Measurements from ENCODE around the gene CNIH1. TPM values are rescaled to one million over a fixed set of nuclear protein-coding genes. Genes with fewer than 3 reads are reported as not detected.
A peak's percentile ranks its signal among the peaks of the same experiment; 100 is the strongest.

CNIH1 gene
- total and polyA plus RNA-seq, 2 of the 13 experiments (the other 11 are each of a cell fraction or from before 2014, with no cell fraction given): 166 to 421 TPM

DNA sequence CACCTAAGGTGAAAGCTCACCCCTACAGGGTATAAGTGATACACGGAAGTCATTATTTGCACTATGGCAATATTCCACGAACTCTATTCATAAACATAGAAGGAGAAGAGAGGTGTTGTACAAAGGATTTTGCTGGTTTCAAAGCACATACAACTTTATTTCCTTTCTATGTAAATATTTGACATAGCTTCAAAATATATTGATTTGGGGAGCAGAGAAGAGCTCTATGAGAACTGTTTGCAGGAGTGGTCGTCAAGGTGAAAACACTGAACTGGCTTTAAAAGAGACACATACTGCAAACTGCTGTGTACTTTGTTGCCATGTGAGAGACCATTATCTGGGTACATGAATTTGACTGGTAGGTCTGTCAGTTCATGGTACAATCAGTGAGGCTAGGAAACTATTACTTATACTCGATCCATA, 16.7 kb downstream of the CNIH1 start (continued):
- no peak for TF ChIP-seq ZNF484 (CRISPR knock-in tag; IDR thresholded peaks at IDR 0.05; ENCODE audit: borderline replicate concordance, low read depth)
- no peak for TF ChIP-seq SIN3B (IDR thresholded peaks at IDR 0.05; ENCODE audit: low read length)
- no peak for TF ChIP-seq SP1 (IDR thresholded peaks at IDR 0.05)
- TF ChIP-seq SP1 (CRISPR knock-in tag; IDR thresholded peaks at IDR 0.05): no peak
- no peak for TF ChIP-seq GTF2F1 (IDR thresholded peaks at IDR 0.05; ENCODE audit: low read length)
- TF ChIP-seq BRD4 (CRISPR knock-in tag; IDR thresholded peaks at IDR 0.05): no peak
- TF ChIP-seq EED (CRISPR knock-in tag; IDR thresholded peaks at IDR 0.05): no peak
- TF ChIP-seq ZNF337 (CRISPR knock-in tag; IDR thresholded peaks at IDR 0.05; ENCODE audit: borderline replicate concordance, low read depth): no peak
- TF ChIP-seq ZNF207 (IDR thresholded peaks at IDR 0.05; ENCODE audit: borderline replicate concordance): no peak
- 0 out of 2 replicates have a peak, but pooled peaks have one; percentile 31 for TF ChIP-seq KAT2B (IDR thresholded peaks at IDR 0.05; ENCODE audit: borderline replicate concordance, low read depth, low read length)
- TF ChIP-seq, protein P1, sequence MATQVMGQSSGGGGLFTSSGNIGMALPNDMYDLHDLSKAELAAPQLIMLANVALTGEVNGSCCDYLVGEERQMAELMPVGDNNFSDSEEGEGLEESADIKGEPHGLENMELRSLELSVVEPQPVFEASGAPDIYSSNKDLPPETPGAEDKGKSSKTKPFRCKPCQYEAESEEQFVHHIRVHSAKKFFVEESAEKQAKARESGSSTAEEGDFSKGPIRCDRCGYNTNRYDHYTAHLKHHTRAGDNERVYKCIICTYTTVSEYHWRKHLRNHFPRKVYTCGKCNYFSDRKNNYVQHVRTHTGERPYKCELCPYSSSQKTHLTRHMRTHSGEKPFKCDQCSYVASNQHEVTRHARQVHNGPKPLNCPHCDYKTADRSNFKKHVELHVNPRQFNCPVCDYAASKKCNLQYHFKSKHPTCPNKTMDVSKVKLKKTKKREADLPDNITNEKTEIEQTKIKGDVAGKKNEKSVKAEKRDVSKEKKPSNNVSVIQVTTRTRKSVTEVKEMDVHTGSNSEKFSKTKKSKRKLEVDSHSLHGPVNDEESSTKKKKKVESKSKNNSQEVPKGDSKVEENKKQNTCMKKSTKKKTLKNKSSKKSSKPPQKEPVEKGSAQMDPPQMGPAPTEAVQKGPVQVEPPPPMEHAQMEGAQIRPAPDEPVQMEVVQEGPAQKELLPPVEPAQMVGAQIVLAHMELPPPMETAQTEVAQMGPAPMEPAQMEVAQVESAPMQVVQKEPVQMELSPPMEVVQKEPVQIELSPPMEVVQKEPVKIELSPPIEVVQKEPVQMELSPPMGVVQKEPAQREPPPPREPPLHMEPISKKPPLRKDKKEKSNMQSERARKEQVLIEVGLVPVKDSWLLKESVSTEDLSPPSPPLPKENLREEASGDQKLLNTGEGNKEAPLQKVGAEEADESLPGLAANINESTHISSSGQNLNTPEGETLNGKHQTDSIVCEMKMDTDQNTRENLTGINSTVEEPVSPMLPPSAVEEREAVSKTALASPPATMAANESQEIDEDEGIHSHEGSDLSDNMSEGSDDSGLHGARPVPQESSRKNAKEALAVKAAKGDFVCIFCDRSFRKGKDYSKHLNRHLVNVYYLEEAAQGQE (IDR thresholded peaks at IDR 0.05; ENCODE audit: borderline replicate concordance in 1 of 2, low read depth in 1 of 2, low read length in 2 of 2): no peak
- no peak for TF ChIP-seq NBN (conservative IDR thresholded peaks at IDR 0.05)
- 0 out of 2 replicates have a peak, but pooled peaks have one; percentile 23 for TF ChIP-seq NR2F2 (IDR thresholded peaks at IDR 0.05; ENCODE audit: borderline replicate concordance, low read depth)
- TF ChIP-seq DMAP1 (CRISPR knock-in tag; IDR thresholded peaks at IDR 0.05): no peak
- TF ChIP-seq XBP1 (CRISPR knock-in tag; IDR thresholded peaks at IDR 0.05): no peak; the same call in 1 of the 2 replicates
- no peak for TF ChIP-seq RORA (CRISPR knock-in tag; IDR thresholded peaks at IDR 0.05)
- no peak for TF ChIP-seq ZNF383 (CRISPR knock-in tag; IDR thresholded peaks at IDR 0.05; ENCODE audit: borderline replicate concordance)
- TF ChIP-seq ZNF333 (CRISPR knock-in tag; IDR thresholded peaks at IDR 0.05; ENCODE audit: borderline replicate concordance): no peak
- TF ChIP-seq, protein P2, sequence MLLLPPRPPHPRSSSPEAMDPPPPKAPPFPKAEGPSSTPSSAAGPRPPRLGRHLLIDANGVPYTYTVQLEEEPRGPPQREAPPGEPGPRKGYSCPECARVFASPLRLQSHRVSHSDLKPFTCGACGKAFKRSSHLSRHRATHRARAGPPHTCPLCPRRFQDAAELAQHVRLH (CRISPR knock-in tag; IDR thresholded peaks at IDR 0.05; ENCODE audit: borderline replicate concordance, low read depth): no peak
- TF ChIP-seq MBNL3 (CRISPR knock-in tag; conservative IDR thresholded peaks at IDR 0.05): no peak
- no peak; the same call in 1 of the 2 replicates for TF ChIP-seq TARDBP (CRISPR knock-in tag; IDR thresholded peaks at IDR 0.05)
- no peak for TF ChIP-seq KDM2A (CRISPR knock-in tag; IDR thresholded peaks at IDR 0.05; ENCODE audit: borderline replicate concordance, low read depth)
- TF ChIP-seq PRPF4 (IDR thresholded peaks at IDR 0.05; ENCODE audit: low read depth, low read length, poor library complexity, severe bottlenecking): no peak
- TF ChIP-seq, protein P3, sequence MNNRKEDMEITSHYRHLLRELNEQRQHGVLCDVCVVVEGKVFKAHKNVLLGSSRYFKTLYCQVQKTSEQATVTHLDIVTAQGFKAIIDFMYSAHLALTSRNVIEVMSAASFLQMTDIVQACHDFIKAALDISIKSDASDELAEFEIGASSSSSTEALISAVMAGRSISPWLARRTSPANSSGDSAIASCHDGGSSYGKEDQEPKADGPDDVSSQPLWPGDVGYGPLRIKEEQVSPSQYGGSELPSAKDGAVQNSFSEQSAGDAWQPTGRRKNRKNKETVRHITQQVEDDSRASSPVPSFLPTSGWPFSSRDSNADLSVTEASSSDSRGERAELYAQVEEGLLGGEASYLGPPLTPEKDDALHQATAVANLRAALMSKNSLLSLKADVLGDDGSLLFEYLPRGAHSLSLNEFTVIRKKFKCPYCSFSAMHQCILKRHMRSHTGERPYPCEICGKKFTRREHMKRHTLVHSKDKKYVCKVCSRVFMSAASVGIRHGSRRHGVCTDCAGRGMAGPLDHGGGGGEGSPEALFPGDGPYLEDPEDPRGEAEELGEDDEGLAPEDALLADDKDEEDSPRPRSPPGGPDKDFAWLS (CRISPR knock-in tag; IDR thresholded peaks at IDR 0.05; ENCODE audit: borderline replicate concordance): no peak
- TF ChIP-seq, protein P4, sequence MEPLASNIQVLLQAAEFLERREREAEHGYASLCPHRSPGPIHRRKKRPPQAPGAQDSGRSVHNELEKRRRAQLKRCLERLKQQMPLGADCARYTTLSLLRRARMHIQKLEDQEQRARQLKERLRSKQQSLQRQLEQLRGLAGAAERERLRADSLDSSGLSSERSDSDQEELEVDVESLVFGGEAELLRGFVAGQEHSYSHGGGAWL (CRISPR knock-in tag; IDR thresholded peaks at IDR 0.05): no peak
- TF ChIP-seq ZNF460 (CRISPR knock-in tag; IDR thresholded peaks at IDR 0.05; ENCODE audit: borderline replicate concordance): no peak; the same call in 1 of the 2 replicates

Measured in HepG2 (cell line).